K562 treated with DMSO at 1 percent for 24 hours (cell line): Measurements from ENCODE around the gene ARL5A. TPM values are rescaled to one million over a fixed set of nuclear protein-coding genes. Genes with fewer than 3 reads are reported as not detected.

ENCODE experiments used
- total RNA-seq: library from RNA; unstranded; fragments of 300-600 nt; gene quantifications from 2 replicates; pipeline ENCODE4 v1.2.3, GENCODE V29; 2022; ENCODE audit warnings: low read depth; ENCODE audit not compliant: insufficient read depth

ARL5A gene
- 29.9 and 30.2 TPM in 2 replicates for total RNA-seq

DNA sequence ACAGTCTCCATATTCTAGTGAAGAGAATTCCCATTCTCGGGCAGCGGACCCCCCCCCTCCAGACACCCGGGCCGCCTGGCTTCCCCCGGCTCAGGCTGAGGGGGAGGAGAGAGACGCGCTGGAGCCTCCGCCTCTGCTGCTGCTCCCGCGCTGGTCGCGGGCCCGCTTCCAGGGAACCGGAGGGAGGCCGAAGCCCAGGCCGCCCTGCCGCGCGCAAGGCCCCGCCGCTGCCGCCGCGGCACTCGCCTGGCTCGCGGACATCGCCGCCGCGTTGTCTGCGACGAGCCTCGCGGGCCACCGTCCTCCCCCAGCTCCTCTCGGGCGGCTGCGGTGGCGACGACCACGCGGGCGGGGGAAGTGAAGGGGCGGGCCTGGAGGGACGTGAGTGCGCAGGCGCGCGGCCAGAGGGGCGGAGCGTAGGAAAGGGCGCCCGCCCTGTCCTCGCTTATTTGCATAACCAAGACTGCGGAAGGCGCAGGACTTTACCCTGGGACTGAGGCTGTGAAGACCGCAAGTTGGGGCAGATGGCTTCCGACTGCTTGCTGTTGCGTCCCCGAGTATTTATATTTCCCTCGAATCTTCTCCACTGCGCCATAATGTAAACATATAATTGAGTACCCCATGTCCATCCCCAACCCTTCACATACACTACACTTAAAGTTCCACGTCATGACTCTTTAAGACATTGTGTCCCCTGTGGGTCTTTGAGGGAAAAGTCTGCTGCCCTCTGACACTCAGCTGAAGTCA is at the start of gene ARL5A:
TSS of gene ARL5A (minus strand) at position 279 of the 747 bp plus-strand sequence. CDS start at position 34, 245 bp downstream.

Other genes with a start within 250 kb of the ARL5A start
- gene NEB, start 93.9 kb downstream of the ARL5A start, total RNA-seq, result 3.3 and 3.5 TPM in 2 replicates